Middle frontal gyrus (tissue), 1 donor: ENCODE measurements around the gene OR10AD1.
"Not testable (repeated sequence)": the region's sequence is repeated elsewhere in the genome, so short reads cannot be mapped to it uniquely, and the experiment has no call there.

Experiments
- DNase-seq: peaks from one replicate; pipeline ENCODE4 v3.0.0-alpha.2; 2015; ENCODE audit warnings: low spot score; ENCODE audit errors: extremely low spot score

OR10AD1 gene

DNA sequence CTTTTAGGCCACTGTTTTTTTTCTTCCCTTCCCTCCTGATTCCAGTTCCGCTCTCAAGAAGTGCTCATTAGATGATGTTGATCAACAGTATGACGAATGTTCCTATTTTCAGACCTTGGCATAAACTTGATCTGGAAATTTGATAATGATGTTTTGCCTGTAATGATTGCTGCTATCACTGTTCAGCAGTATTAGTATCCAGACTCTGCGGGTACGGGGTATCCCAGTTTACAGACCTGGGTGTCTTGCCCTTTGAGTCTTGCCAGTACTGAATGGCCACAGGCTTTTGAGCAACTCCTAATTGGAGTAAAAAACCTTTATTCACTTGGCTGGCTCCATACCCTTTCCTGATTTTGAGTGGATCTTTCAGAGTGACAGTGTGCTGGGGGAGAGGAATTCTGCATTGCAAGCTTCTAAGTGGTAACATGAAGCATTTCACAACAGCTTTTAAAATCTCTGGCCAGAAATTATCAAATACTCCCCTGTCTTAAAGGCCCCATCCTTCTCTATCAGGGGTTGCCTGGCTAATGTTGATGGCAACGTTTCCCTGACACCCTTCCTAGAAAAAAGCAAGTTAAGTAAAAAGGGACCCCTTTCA is 39.8 kb downstream of the OR10AD1 start:
- DNase-seq: no peak

DNA sequence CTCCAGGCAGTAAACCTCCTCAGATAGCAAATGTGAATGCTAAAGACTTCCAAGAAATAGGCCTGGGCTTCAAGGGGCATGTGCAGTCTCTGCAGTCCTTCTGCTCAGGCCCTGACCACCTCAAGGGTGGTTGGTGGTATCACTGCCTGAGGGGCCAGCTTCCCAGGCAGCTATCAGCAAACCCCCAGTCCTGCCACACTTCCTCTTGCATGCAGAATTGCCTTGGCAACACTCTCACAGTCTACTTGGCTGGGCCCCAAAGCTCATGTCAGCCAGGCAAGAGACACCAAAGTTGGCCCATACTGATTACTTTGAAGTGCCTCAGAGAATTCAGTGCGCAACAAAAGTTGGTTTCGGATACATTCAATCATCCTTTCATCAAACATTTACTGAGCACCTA is 42.3 kb downstream of the OR10AD1 start:
- no peak for DNase-seq

DNA sequence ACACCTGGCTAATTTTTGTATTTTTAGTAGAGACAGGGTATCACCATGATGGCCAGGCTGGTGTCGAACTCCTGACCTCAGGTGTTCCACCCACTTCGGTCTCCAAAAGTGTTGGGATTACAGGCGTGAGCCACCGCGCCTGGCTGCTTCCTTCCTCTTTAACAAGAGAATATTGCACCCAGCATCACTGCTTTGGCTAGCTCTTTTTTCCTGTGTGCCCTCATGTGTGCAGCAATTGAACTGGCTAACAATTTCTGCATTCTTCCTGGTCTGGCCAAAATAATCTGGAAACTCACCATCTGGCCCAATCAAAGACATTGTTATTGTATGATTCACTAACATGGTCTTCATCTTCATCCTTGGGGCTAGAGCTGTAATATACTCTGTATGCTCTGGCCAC is 43.0 kb downstream of the OR10AD1 start:
- no peak for DNase-seq

DNA sequence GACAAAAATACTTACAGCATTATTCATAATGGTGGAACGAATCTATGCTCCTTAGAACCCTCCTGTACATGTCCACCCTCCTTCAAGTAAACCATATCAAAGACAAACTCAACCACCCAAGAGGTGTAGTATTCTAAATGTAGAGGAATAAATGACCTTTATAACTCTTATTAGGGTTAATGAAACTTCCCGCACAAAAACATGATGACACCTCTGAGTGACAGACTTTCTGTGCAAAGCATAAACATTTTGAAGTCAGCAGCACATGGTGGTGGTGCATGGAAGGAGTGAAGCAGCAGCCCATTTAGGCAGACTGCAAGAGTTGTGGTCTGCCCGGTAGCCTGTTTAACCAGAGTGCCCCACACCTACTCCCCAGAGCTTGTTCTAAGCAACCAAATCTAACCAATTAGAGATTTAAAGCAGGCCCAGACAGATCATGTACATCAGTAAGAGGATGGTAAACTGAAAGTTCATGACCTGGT is 45.2 kb downstream of the OR10AD1 start:
- no peak for DNase-seq

DNA sequence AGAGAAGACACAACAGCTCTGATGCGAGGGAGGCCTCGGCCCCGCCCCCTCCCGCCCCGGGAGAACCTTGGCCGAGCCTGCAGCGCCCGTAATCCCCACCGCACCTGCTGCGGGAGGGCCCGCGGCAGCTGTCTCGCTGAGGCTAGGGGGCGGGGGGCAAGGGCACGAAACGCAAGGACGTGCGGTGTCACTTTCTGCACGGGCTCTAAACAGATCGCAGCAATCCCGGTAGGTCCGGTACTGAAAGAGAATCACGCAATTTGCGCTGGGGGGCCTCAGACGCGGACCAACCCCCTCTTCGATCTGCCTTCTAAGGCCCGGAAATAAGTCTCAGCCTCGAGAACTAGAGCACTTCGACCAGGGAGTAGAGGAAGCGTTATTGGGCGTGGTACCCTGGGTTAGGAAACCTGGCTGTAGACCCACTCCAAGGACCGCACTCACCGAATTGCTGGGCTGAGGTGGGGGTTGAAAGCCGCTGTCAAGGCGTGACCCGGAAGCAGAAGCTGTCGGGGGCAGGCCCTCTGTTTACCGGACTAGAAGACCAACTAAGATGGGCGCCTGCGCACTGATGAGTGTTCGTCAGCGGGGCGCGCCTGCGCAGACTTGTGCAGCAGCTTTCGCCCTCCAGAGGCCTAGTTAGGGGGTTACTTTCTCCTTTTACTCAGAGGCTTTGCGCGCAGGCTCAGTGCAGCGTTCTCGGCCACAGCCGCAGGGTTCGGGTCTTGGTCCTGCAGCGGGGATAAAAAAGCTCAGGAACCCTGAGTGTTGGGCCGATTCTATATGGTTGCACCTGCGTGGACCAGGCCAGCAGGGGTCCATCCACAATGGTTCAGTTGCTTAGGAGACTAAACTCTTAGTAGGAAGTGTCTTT is 45.8 kb downstream of the OR10AD1 start, which contains the start of gene ASB8:
Gene ASB8 (minus strand): TSS at position 498 of the 871 bp plus-strand sequence. CDS start 4,019 bp downstream, outside the sequence.
- DNase-seq: peak; percentile 93

GRCh38 chr12:48156652-48157017 is 46.5 kb downstream of the OR10AD1 start:
- no peak for DNase-seq

GRCh38 chr12:48155786-48156185 is 47.3 kb downstream of the OR10AD1 start:
- DNase-seq: not testable (repeated sequence)
